Uterus (tissue), 2 donors: Measurements from ENCODE around the gene EFS.

Source experiments
- POLR2A ChIP-seq, 2 donors: fragments of 450-650 bp; IDR thresholded peaks; one replicate each; pipeline ENCODE4 v1.6.1; 2016; ENCODE audit warnings: antibody characterized with exemption in 2 of 2, mild to moderate bottlenecking in 1 of 2, moderate library complexity in 1 of 2
- TF ChIP-seq, protein P1 (sequence below), 4 experiments: fragments of 200-600 bp in 2 of 4; fragments of 450-650 bp in 2 of 4; sonication (generic) in 2 of 4; IDR thresholded peaks; one replicate each; pipeline ENCODE4 v1.5.1; 2016 to 2019; ENCODE audit warnings: antibody characterized with exemption in 4 of 4, mild to moderate bottlenecking in 2 of 4, moderate library complexity in 1 of 4

DNA sequence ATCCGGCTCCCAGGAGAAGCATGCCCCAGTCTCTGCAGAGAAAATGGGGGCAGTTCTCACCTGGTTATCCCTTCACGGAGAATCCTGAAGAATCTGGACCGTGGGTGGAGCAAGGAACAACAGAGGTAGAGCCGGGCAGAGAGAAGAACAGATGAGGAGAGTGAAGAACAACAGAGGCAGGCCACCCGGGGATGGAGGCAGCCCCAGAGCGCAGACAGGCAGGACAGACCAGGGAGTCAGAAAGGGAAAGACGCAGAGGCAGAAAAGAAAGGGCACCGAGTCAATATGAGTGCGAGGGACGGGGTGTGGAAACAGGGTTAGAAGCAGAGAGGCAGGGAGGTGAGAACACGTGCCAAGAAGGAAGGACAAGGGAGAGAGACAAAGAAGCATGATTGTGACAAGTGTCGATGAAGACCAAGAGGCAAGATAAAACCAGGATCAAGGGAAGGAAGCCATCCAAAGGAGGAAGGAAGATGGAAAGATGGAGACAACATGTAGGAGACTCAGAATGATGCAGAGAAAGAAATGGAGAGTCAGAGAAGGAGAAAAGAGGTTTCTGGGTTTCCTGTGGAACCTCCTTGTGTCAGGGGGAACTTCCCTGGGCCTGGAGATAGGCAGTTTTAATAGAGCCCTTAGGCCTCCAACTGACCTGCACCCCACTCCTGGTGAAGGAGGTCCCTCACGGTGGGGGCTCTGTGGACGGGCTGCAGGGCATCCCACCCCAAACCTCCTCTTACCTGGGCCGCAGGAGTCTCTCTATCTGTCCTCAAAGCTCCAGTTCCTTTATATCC is 42.7 kb upstream of the EFS start, which contains the start of gene MYH6:
- TF ChIP-seq POLR2A (IDR thresholded peaks at IDR 0.05): no peak
- TF ChIP-seq, protein P1, sequence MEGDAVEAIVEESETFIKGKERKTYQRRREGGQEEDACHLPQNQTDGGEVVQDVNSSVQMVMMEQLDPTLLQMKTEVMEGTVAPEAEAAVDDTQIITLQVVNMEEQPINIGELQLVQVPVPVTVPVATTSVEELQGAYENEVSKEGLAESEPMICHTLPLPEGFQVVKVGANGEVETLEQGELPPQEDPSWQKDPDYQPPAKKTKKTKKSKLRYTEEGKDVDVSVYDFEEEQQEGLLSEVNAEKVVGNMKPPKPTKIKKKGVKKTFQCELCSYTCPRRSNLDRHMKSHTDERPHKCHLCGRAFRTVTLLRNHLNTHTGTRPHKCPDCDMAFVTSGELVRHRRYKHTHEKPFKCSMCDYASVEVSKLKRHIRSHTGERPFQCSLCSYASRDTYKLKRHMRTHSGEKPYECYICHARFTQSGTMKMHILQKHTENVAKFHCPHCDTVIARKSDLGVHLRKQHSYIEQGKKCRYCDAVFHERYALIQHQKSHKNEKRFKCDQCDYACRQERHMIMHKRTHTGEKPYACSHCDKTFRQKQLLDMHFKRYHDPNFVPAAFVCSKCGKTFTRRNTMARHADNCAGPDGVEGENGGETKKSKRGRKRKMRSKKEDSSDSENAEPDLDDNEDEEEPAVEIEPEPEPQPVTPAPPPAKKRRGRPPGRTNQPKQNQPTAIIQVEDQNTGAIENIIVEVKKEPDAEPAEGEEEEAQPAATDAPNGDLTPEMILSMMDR (IDR thresholded peaks at IDR 0.05): no peak
